GM23338 (cell line): ENCODE measurements around the gene CTNNBIP1. TPM values are rescaled to one million over a fixed set of nuclear protein-coding genes. Genes with fewer than 3 reads are reported as not detected.

Experiments used
- ATAC-seq: fragments of 200-7000 bp; cut with Tn5 transposase; 3 replicates; pipeline ENCODE4 v1.9.1; 2020
- DNase-seq: peaks from one replicate; pipeline ENCODE4 v3.0.0-alpha.2; 2015; ENCODE audit warnings: low spot score
- H2AFZ ChIP-seq: fragments of 200-600 bp; sonication (generic); 2 replicates; pipeline ENCODE4 v1.8.0; 2016; ENCODE audit warnings: antibody characterized with exemption, mild to moderate bottlenecking, moderate library complexity
- H3F3A ChIP-seq: fragments of 200-600 bp; sonication (generic); replicated peaks from 2 replicates; pipeline ENCODE4 v1.8.0; 2017; ENCODE audit warnings: antibody characterized with exemption, mixed run types, low read depth
- H3K27ac ChIP-seq: fragments of 200-600 bp; sonication (generic); 2 replicates; pipeline ENCODE4 v1.6.1; 2016; ENCODE audit warnings: low read depth
- H3K27me3 ChIP-seq: fragments of 200-600 bp; sonication (generic); 2 replicates; pipeline ENCODE4 v1.8.0; 2016; ENCODE audit warnings: mild to moderate bottlenecking, mixed run types, moderate library complexity; ENCODE audit not compliant: insufficient read depth
- H3K36me3 ChIP-seq: fragments of 200-600 bp; sonication (generic); 2 replicates; pipeline ENCODE4 v1.8.0; 2016; ENCODE audit warnings: mild to moderate bottlenecking; ENCODE audit not compliant: insufficient read depth
- H3K4me1 ChIP-seq: fragments of 200-600 bp; sonication (generic); 2 replicates; pipeline ENCODE4 v1.8.0; 2016; ENCODE audit warnings: mild to moderate bottlenecking, moderate library complexity; ENCODE audit not compliant: insufficient read depth
- H3K4me2 ChIP-seq: fragments of 200-600 bp; sonication (generic); 2 replicates; pipeline ENCODE4 v1.7.1; 2017; ENCODE audit warnings: mixed run types
- H3K4me3 ChIP-seq: fragments of 200-600 bp; sonication (generic); 2 replicates; pipeline ENCODE4 v1.6.1; 2016; ENCODE audit warnings: mixed run types
- H3K79me2 ChIP-seq: fragments of 200-600 bp; sonication (generic); replicated peaks from 2 replicates; pipeline ENCODE4 v1.8.0; 2017; ENCODE audit warnings: mild to moderate bottlenecking; ENCODE audit not compliant: insufficient read depth
- H3K9me2 ChIP-seq: fragments of 200-600 bp; sonication (generic); 2 replicates; pipeline ENCODE4 v1.8.0; 2017; ENCODE audit not compliant: insufficient read depth
- H4K20me1 ChIP-seq: fragments of 200-600 bp; sonication (generic); replicated peaks from 2 replicates; pipeline ENCODE4 v1.8.0; 2017; ENCODE audit warnings: mild to moderate bottlenecking; ENCODE audit not compliant: insufficient read depth
- H3K27ac Mint-ChIP-seq: 2 replicates; pipeline ENCODE4 v1.8.0; 2020; ENCODE audit warnings: inconsistent platforms, mild to moderate bottlenecking, moderate library complexity, mixed read lengths
- H3K27me3 Mint-ChIP-seq: 3 replicates; pipeline ENCODE4 v1.8.0; 2022; ENCODE audit warnings: low read depth, mild to moderate bottlenecking, moderate library complexity, mixed read lengths, inconsistent platforms; ENCODE audit not compliant: insufficient read depth, poor library complexity
- H3K36me3 Mint-ChIP-seq: 3 replicates; pipeline ENCODE4 v1.8.0; 2021; ENCODE audit warnings: low read depth, mild to moderate bottlenecking, inconsistent platforms, moderate library complexity, mixed read lengths
- H3K4me1 Mint-ChIP-seq: 3 replicates; pipeline ENCODE4 v1.8.0; 2020; ENCODE audit warnings: mild to moderate bottlenecking, inconsistent platforms, mixed read lengths
- H3K4me3 Mint-ChIP-seq: 3 replicates; pipeline ENCODE4 v1.8.0; 2021; ENCODE audit warnings: moderate library complexity, mild to moderate bottlenecking, inconsistent platforms, mixed read lengths
- H3K9me3 Mint-ChIP-seq: 3 replicates; pipeline ENCODE4 v1.8.0; 2020; ENCODE audit warnings: moderate library complexity, mild to moderate bottlenecking, inconsistent platforms, mixed read lengths
- CREB1 ChIP-seq: fragments of 250-450 bp; sonication (Bioruptor Pico); IDR thresholded peaks from 2 replicates; pipeline ENCODE4 v1.5.0; 2020; ENCODE audit warnings: low read depth, mild to moderate bottlenecking, moderate library complexity
- EZH2phosphoT487 ChIP-seq: fragments of 200-600 bp; sonication (generic); IDR thresholded peaks from one replicate; pipeline ENCODE4 v1.8.1; 2018; ENCODE audit warnings: antibody characterized with exemption; ENCODE audit not compliant: unreplicated experiment
- JUNB ChIP-seq: IDR thresholded peaks from one replicate; pipeline ENCODE4 v1.6.1; 2016; ENCODE audit warnings: antibody characterized with exemption; ENCODE audit not compliant: unreplicated experiment
- NANOG ChIP-seq: IDR thresholded peaks from 2 replicates; pipeline ENCODE4 v1.6.1; 2016; ENCODE audit warnings: antibody characterized with exemption, borderline replicate concordance
- STAT1 ChIP-seq: IDR thresholded peaks from one replicate; pipeline ENCODE4 v1.6.1; 2016; ENCODE audit warnings: antibody characterized with exemption; ENCODE audit not compliant: unreplicated experiment
- ZNF114 ChIP-seq: fragments of 250-450 bp; sonication (Bioruptor Pico); IDR thresholded peaks from 2 replicates; pipeline ENCODE4 v1.5.0; 2020; ENCODE audit warnings: mild to moderate bottlenecking, moderate library complexity
- polyA plus RNA-seq: library from polyadenylated mRNA; unstranded; fragments of >200 nt; fragmentation: Nextera tagmentation; extraction: Ambion mirVana; gene quantifications from 2 replicates; pipeline ENCODE4 v1.2.1, GENCODE V29; 2016
- total RNA-seq: library from RNA; depleted of rRNA; stranded (reverse); fragments of >200 nt; shearing (Covaris generic); gene quantifications from 2 replicates; pipeline ENCODE4 v1.2.3, GENCODE V29; 2014
- TF ChIP-seq, protein P1 (sequence below): IDR thresholded peaks from one replicate; pipeline ENCODE4 v1.6.1; 2018; ENCODE audit warnings: antibody characterized with exemption; ENCODE audit not compliant: unreplicated experiment
- TF ChIP-seq, protein P2 (sequence below), 2 experiments: fragments of 200-600 bp in 1 of 2; sonication (generic) in 1 of 2; conservative IDR thresholded peaks; 2 replicates each; pipeline versions ENCODE4 v1.5.1 to v1.6.1; 2016 to 2017; ENCODE audit warnings: antibody characterized with exemption in 2 of 2, low read depth in 2 of 2, mild to moderate bottlenecking in 2 of 2, moderate library complexity in 1 of 2

The CTNNBIP1 gene
- total and polyA plus RNA-seq, 2 experiments from 2014 or later, result 30.3 to 55.1 TPM

DNA sequence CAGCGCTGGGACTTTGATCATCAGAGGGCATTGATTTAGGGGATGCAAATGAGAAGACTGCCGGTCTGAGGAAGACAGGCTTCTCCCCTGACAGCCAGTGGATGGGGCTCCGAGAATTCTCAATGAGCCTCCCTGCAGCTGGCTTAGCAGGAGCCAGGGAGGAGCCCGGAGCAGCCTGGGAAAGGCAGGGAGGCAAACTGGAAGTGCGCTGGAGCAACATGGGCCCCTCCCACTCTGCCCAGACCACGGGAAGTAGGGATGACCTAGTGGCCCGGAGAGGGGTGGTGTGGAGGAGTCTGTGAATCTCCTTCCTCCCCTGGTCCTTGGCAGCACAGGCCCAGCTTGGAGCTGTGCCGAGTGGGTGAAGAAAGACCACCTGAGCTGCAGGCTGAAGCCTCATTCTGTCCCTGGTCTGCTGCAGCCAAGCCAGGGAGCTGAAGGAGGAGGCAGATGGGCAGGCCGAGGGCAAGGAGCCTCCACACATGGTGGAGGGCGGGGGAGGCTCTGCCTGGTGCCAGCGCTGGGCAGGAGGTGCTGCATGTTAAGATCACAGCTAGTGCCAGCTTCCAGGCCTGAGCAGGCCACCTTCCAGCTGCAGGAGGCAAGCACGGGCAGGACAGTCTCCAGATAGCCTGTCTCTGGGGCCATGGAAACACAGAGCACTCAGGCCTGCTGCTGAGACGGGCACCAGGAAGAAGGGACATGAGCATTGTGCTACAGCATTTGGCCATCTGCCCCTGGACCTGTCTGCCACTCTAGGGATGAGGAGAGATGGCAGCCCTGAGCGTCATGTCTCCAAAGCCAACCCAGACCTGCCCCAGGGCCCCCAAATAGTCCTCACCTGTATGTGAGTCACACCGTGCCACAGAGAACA is 74.1 kb downstream of the CTNNBIP1 start:
- peaks cover 13% of the 10 kb centered on the region for H3K4me1 Mint-ChIP-seq
- H3K4me3 Mint-ChIP-seq, result peak overlapping the region; percentile 49

DNA sequence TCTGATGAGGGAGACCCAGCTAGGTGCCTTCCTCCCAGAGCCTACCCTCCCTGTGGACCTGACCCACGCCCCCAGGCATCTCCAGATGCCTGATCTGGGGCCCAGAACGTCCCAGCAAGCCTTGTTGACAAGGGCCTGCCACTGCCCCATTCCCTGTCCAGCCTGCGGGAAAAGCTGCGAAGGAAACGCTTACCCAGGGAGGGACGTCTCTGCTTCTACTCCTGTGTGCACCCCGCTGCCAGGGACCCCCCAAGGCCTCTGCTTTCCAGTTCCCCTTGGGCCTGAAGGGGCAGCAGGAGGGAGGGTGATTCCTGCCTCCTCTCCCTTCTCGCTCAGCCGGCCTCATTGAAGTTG is 74.7 kb downstream of the CTNNBIP1 start:
- peaks cover 13% of the 10 kb centered on the region for H3K4me1 Mint-ChIP-seq
- peak overlapping the region; percentile 14 for H3K4me2 ChIP-seq
- no peaks in the 10 kb centered on the region; the same call in 2 of the 3 replicates for H3K9me3 Mint-ChIP-seq
- no peak for TF ChIP-seq NANOG
- TF ChIP-seq ZNF114 (CRISPR knock-in tag), result no peak
- TF ChIP-seq EZH2phosphoT487, result no peak
- no peak for TF ChIP-seq CREB1 (CRISPR knock-in tag)
- TF ChIP-seq, protein P1, sequence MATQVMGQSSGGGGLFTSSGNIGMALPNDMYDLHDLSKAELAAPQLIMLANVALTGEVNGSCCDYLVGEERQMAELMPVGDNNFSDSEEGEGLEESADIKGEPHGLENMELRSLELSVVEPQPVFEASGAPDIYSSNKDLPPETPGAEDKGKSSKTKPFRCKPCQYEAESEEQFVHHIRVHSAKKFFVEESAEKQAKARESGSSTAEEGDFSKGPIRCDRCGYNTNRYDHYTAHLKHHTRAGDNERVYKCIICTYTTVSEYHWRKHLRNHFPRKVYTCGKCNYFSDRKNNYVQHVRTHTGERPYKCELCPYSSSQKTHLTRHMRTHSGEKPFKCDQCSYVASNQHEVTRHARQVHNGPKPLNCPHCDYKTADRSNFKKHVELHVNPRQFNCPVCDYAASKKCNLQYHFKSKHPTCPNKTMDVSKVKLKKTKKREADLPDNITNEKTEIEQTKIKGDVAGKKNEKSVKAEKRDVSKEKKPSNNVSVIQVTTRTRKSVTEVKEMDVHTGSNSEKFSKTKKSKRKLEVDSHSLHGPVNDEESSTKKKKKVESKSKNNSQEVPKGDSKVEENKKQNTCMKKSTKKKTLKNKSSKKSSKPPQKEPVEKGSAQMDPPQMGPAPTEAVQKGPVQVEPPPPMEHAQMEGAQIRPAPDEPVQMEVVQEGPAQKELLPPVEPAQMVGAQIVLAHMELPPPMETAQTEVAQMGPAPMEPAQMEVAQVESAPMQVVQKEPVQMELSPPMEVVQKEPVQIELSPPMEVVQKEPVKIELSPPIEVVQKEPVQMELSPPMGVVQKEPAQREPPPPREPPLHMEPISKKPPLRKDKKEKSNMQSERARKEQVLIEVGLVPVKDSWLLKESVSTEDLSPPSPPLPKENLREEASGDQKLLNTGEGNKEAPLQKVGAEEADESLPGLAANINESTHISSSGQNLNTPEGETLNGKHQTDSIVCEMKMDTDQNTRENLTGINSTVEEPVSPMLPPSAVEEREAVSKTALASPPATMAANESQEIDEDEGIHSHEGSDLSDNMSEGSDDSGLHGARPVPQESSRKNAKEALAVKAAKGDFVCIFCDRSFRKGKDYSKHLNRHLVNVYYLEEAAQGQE, result no peak
- TF ChIP-seq, protein P2, sequence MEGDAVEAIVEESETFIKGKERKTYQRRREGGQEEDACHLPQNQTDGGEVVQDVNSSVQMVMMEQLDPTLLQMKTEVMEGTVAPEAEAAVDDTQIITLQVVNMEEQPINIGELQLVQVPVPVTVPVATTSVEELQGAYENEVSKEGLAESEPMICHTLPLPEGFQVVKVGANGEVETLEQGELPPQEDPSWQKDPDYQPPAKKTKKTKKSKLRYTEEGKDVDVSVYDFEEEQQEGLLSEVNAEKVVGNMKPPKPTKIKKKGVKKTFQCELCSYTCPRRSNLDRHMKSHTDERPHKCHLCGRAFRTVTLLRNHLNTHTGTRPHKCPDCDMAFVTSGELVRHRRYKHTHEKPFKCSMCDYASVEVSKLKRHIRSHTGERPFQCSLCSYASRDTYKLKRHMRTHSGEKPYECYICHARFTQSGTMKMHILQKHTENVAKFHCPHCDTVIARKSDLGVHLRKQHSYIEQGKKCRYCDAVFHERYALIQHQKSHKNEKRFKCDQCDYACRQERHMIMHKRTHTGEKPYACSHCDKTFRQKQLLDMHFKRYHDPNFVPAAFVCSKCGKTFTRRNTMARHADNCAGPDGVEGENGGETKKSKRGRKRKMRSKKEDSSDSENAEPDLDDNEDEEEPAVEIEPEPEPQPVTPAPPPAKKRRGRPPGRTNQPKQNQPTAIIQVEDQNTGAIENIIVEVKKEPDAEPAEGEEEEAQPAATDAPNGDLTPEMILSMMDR (conservative IDR thresholded peaks at IDR 0.05; ENCODE audit: low read depth in 2 of 2), result no peak
- TF ChIP-seq JUNB, result no peak
- no peak for TF ChIP-seq STAT1

More for the DNA sequence above, 74.1 kb downstream of the CTNNBIP1 start:
- Histone ChIP-seq H3K36me3 (no peaks in the 10 kb centered on the region), H3F3A (0 out of 2 replicates have a peak, but pooled peaks cover 3% of the 10 kb centered on the region), H3K79me2 (no peaks in the 10 kb centered on the region), H3K9me2 (no peaks in the 10 kb centered on the region), H3K4me1 (peaks cover 7% of the 10 kb centered on the region; the same call in 1 of the 2 replicates), H2AFZ (peak overlapping the region; percentile 85), H3K4me3 (no peak overlapping the region; the same call in 1 of the 2 replicates), H3K27me3 (no peaks in the 10 kb centered on the region), H4K20me1 (no peaks in the 10 kb centered on the region), H3K27ac (no peak overlapping the region), H3K4me2 (peak overlapping the region; percentile 14)
- ATAC-seq, result peak; percentile 95
- Mint-ChIP-seq H3K36me3 (no peaks in the 10 kb centered on the region; the same call in 1 of the 3 replicates), H3K27ac (no peak overlapping the region), H3K27me3 (peaks cover 13% of the 10 kb centered on the region), H3K9me3 (peaks cover under 1% of the 10 kb centered on the region; the same call in 1 of the 3 replicates)
- DNase-seq, result peak; percentile 80
- TF ChIP-seq, protein P2 (conservative IDR thresholded peaks at IDR 0.05; ENCODE audit: low read depth in 2 of 2), result peak in 1 of 2 experiments; percentile 37; a peak in 1 of 4 replicates
- no peak for TF ChIP-seq NANOG

More for the DNA sequence above, 74.7 kb downstream of the CTNNBIP1 start:
- peak overlapping the region; percentile 49 for H3K4me3 Mint-ChIP-seq
- Histone ChIP-seq H3K27me3 (no peaks in the 10 kb centered on the region), H2AFZ (peak overlapping the region; percentile 85), H3K27ac (no peak overlapping the region), H3K4me1 (peaks cover 7% of the 10 kb centered on the region; the same call in 1 of the 2 replicates), H3K9me2 (no peaks in the 10 kb centered on the region), H4K20me1 (no peaks in the 10 kb centered on the region), H3F3A (0 out of 2 replicates have a peak, but pooled peaks cover 3% of the 10 kb centered on the region), H3K36me3 (no peaks in the 10 kb centered on the region), H3K4me3 (no peak overlapping the region; the same call in 1 of the 2 replicates), H3K79me2 (no peaks in the 10 kb centered on the region)
- ATAC-seq, result peak; percentile 51
- DNase-seq, result no peak
- H3K27me3 Mint-ChIP-seq, result peaks cover 13% of the 10 kb centered on the region
- H3K36me3 Mint-ChIP-seq, result no peaks in the 10 kb centered on the region; the same call in 2 of the 3 replicates
- no peak overlapping the region for H3K27ac Mint-ChIP-seq
